Stimulated activated CD8-positive, alpha-beta memory T cell treated with anti-CD3 and anti-CD28 coated beads, Interleukin-4, amount 100 ng/mL, for 4 hours (primary cell): ENCODE data around the gene KISS1R.

Experiments used
- DNase-seq, 2 donors: peaks; one replicate each; pipeline ENCODE4 v3.0.0-alpha.2; 2020; ENCODE audit warnings: low read depth in 2 of 2, low spot score in 1 of 2

The KISS1R gene

DNA sequence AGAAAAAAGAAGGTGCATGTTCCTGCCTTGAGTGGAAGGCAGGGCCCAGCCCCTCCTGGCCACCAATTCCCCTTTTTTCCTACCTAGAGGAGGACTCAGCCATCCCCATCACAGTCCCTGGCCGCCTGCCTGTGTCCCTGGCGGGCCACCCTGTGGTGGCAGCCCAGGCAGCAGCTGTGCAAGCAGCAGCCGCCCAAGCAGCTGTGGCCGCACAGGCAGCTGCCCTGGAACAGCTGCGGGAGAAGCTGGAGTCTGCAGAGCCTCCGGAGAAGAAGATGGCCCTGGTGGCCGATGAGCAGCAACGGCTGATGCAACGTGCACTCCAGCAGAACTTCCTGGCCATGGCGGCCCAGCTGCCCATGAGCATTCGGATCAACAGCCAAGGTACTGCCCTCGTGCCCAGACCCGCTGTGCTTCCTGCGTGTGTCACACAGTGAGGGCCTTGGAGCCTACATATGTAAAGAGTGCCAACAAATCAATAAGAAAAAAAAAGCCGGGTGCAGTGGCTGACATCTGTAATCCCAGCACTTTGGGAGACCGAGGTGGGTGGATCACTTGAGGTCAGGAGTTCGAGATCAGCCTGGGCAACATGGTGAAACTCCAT is 49.5 kb downstream of the KISS1R start:
- no peak for DNase-seq
